CD4-positive, alpha-beta T cell (primary cell): ENCODE data around the gene NGDN. TPM values are rescaled to one million over a fixed set of nuclear protein-coding genes. Genes with fewer than 3 reads are reported as not detected.

ENCODE experiments used
- ATAC-seq: fragments of 200-7000 bp; cut with Tn5 transposase; one replicate; pipeline ENCODE4 v1.10.0; 2022; ENCODE audit warnings: mild to moderate bottlenecking; ENCODE audit not compliant: poor library complexity
- CTCF ChIA-PET: fragments of 350-600 bp; sonication (Branson Sonifier 250); formaldehyde crosslinking; loops from one replicate; lab custom pipeline; 2021; ENCODE audit warnings: antibody characterized with exemption, inconsistent platforms; lab: Charles Lee
- POLR2A ChIA-PET: fragments of 350-600 bp; sonication (Branson Sonifier 250); formaldehyde crosslinking; loops from one replicate; lab custom pipeline; 2021; ENCODE audit warnings: antibody characterized with exemption, inconsistent platforms; lab: Charles Lee
- DNase-seq, 14 experiments: peaks; one replicate each; pipeline ENCODE4 v3.0.0-alpha.2; 2013 to 2020; ENCODE audit warnings: mixed read lengths in 2 of 14
- H3K27ac ChIP-seq, 2 donors: one replicate each; pipeline versions ENCODE4 v1.5.1 to v1.7.0; 2013; ENCODE audit warnings: low read length in 2 of 2, low read depth in 1 of 2, mild to moderate bottlenecking in 1 of 2
- H3K27me3 ChIP-seq, 2 experiments: 1 replicate in 1 of 2; 2 replicates in 1 of 2; pipeline versions ENCODE4 v1.6.1 to v1.7.0; 2013; ENCODE audit warnings: low read length in 2 of 2, control low read depth in 1 of 2, mild to moderate bottlenecking in 1 of 2, moderate library complexity in 1 of 2; ENCODE audit not compliant: insufficient read depth in 2 of 2, control insufficient read depth in 1 of 2
- H3K36me3 ChIP-seq: one replicate; pipeline ENCODE4 v1.6.1; 2013; ENCODE audit warnings: low read length, control low read depth; ENCODE audit not compliant: insufficient read depth
- H3K4me1 ChIP-seq: one replicate; pipeline ENCODE4 v1.6.1; 2013; ENCODE audit warnings: low read length, control low read depth; ENCODE audit not compliant: insufficient read depth
- H3K4me3 ChIP-seq: one replicate; pipeline ENCODE4 v1.5.1; 2013; ENCODE audit warnings: mild to moderate bottlenecking, low read length, moderate library complexity
- H3K9me3 ChIP-seq, 2 experiments: 1 replicate in 1 of 2; 2 replicates in 1 of 2; pipeline versions ENCODE4 v1.6.1 to v1.7.0; 2013; ENCODE audit warnings: low read length in 2 of 2, mild to moderate bottlenecking in 2 of 2, control low read depth in 1 of 2, moderate library complexity in 1 of 2; ENCODE audit not compliant: control insufficient read depth in 1 of 2, insufficient read depth in 1 of 2
- H3K27ac Mint-ChIP-seq: one replicate; pipeline ENCODE4 v1.8.0; 2020; ENCODE audit warnings: mixed read lengths
- H3K27me3 Mint-ChIP-seq: one replicate; pipeline ENCODE4 v1.8.0; 2021; ENCODE audit warnings: mixed read lengths
- H3K36me3 Mint-ChIP-seq: one replicate; pipeline ENCODE4 v1.8.0; 2021; ENCODE audit warnings: low read depth, mixed read lengths
- H3K4me1 Mint-ChIP-seq: one replicate; pipeline ENCODE4 v1.8.0; 2021; ENCODE audit warnings: low read depth, mixed read lengths
- H3K4me3 Mint-ChIP-seq: one replicate; pipeline ENCODE4 v1.8.0; 2020; ENCODE audit warnings: mild to moderate bottlenecking, mixed read lengths
- H3K9me3 Mint-ChIP-seq: one replicate; pipeline ENCODE4 v1.8.0; 2020; ENCODE audit warnings: mixed read lengths
- intact Hi-C, 2 experiments: fragments of 100-400 bp; cut with DNase I in 1 of 2; cut with micrococcal nuclease in 1 of 2; formaldehyde crosslinking; loops; one replicate each; pipeline versions ENCODE4 v1.15.1 to v1.9.0; 2023 to 2025; cut with DNase I, micrococcal nuclease
- total RNA-seq, 174 experiments: library from RNA in 2 of 174; stranded (reverse) in 2 of 174; gene quantifications; one replicate each; pipeline ENCODE4 v1.2.3 and lab custom pipeline; 2021 to 2026
- TF ChIP-seq, protein P1 (sequence below): fragments of 200-600 bp; IDR thresholded peaks from one replicate; pipeline ENCODE4 v1.8.0; 2022; ENCODE audit warnings: antibody characterized with exemption, mild to moderate bottlenecking

The NGDN gene
- total RNA-seq, 2 experiments from 2014 or later = 146 to 149 TPM

GRCh38 chr14:23524954-23525353 is 55.5 kb downstream of the NGDN start:
- H3K9me3 ChIP-seq = no peaks in the 10 kb centered on the region
- H3K27ac ChIP-seq = no peak overlapping the region
- Mint-ChIP-seq H3K36me3 (no peaks in the 10 kb centered on the region), H3K4me1 (no peaks in the 10 kb centered on the region), H3K4me3 (no peak overlapping the region), H3K27me3 (no peaks in the 10 kb centered on the region), H3K27ac (no peak overlapping the region), H3K9me3 (no peaks in the 10 kb centered on the region)
- H3K4me3 ChIP-seq = no peak overlapping the region
- ATAC-seq (no peak), DNase-seq (no peak)
- intact Hi-C loops = no loop called here
- no peaks in the 10 kb centered on the region for H3K27me3 ChIP-seq
- no peaks in the 10 kb centered on the region for H3K4me1 ChIP-seq
- ChIA-PET POLR2A (no interaction called here), CTCF (no interaction called here)
- no peaks in the 10 kb centered on the region for H3K36me3 ChIP-seq
- TF ChIP-seq, protein P1, sequence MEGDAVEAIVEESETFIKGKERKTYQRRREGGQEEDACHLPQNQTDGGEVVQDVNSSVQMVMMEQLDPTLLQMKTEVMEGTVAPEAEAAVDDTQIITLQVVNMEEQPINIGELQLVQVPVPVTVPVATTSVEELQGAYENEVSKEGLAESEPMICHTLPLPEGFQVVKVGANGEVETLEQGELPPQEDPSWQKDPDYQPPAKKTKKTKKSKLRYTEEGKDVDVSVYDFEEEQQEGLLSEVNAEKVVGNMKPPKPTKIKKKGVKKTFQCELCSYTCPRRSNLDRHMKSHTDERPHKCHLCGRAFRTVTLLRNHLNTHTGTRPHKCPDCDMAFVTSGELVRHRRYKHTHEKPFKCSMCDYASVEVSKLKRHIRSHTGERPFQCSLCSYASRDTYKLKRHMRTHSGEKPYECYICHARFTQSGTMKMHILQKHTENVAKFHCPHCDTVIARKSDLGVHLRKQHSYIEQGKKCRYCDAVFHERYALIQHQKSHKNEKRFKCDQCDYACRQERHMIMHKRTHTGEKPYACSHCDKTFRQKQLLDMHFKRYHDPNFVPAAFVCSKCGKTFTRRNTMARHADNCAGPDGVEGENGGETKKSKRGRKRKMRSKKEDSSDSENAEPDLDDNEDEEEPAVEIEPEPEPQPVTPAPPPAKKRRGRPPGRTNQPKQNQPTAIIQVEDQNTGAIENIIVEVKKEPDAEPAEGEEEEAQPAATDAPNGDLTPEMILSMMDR = no peak

DNA sequence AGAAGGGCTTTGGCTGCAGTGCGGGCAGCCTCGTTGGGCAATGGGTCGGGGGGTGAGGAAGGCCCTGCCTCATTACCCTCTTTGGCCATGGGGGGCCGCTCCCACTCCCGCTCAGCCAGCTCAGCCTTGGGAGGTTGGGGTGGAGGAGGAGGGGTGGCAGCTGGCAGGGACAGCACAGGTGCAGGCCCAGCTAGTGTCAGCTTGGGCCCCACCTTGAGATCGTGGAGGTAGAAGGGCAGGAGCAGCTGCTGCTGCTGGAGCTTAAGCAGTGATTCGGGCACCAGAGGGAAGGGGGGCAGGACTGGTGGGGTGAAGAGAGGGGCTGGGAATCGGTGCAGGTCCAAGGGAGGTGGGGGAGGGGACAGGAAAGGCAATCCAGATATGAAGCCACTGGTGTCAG is 56.1 kb downstream of the NGDN start:
- intact Hi-C loops = no loop called here
- TF ChIP-seq, protein P1 = no peak
- Mint-ChIP-seq H3K36me3 (no peaks in the 10 kb centered on the region), H3K27me3 (no peaks in the 10 kb centered on the region), H3K4me1 (peaks cover 3% of the 10 kb centered on the region), H3K27ac (no peak overlapping the region), H3K9me3 (no peaks in the 10 kb centered on the region), H3K4me3 (no peak overlapping the region)
- Histone ChIP-seq H3K4me3 (no peak overlapping the region), H3K27me3 (no peaks in the 10 kb centered on the region), H3K27ac (no peak overlapping the region), H3K9me3 (no peaks in the 10 kb centered on the region), H3K4me1 (no peaks in the 10 kb centered on the region), H3K36me3 (no peaks in the 10 kb centered on the region)
- ATAC-seq (no peak), DNase-seq (no peak)
- POLR2A ChIA-PET = no interaction called here
- CTCF ChIA-PET = no interaction called here

Other genes starting within 250 kb of the NGDN start
- gene RNF212B, start 231.8 kb upstream of the NGDN start, total RNA-seq = not detected
- 1 to 10 TPM; 2.0 to 2.8 TPM for gene HOMEZ, start 183.6 kb upstream of the NGDN start, total RNA-seq
- gene PPP1R3E, start 166.8 kb upstream of the NGDN start, total RNA-seq = 10 to 100 TPM; 51.0 to 53.8 TPM
- 1 to 10 TPM; 2.3 to 3.7 TPM for gene BCL2L2, start 162.9 kb upstream of the NGDN start, total RNA-seq
- 100 to 1,000 TPM; 188 to 195 TPM for gene PABPN1, start 148.2 kb upstream of the NGDN start, total RNA-seq
- 10 to 100 TPM; 19.5 to 21.1 TPM for gene SLC22A17, start 116.8 kb upstream of the NGDN start, total RNA-seq
- gene EFS, start 104.5 kb upstream of the NGDN start, total RNA-seq = not detected
- gene IL25, start 96.9 kb upstream of the NGDN start, total RNA-seq = not detected
- not detected for gene CMTM5, start 92.7 kb upstream of the NGDN start, total RNA-seq
- not detected for gene MYH6, start 61.4 kb upstream of the NGDN start, total RNA-seq
- not detected for gene MYH7, start 34.0 kb upstream of the NGDN start, total RNA-seq
- gene ZFHX2, start 82.1 kb downstream of the NGDN start, total RNA-seq = under 1 TPM; 0.19 to 0.22 TPM
- 10 to 100 TPM; 13.0 to 13.4 TPM for gene THTPA, start 86.6 kb downstream of the NGDN start, total RNA-seq
- 100 to 1,000 TPM; 193 to 198 TPM for gene AP1G2, start 98.1 kb downstream of the NGDN start, total RNA-seq
- not detected for gene JPH4, start 109.1 kb downstream of the NGDN start, total RNA-seq
- gene DHRS2, start 166.7 kb downstream of the NGDN start, total RNA-seq = under 1 TPM in 1 of 2 experiments, not detected in 1; 0.27 TPM